GM18520 (cell line): Measurements from ENCODE around the gene CARD6.
"Not testable (repeated sequence)": the region's sequence is repeated elsewhere in the genome, so short reads cannot be mapped to it uniquely, and the experiment has no call there.

Experiments
- ATAC-seq: cut with Tn5 transposase; IDR thresholded peaks from one replicate; pipeline ENCODE4 v1.9.1; 2021; ENCODE audit not compliant: unreplicated experiment

The CARD6 gene

DNA sequence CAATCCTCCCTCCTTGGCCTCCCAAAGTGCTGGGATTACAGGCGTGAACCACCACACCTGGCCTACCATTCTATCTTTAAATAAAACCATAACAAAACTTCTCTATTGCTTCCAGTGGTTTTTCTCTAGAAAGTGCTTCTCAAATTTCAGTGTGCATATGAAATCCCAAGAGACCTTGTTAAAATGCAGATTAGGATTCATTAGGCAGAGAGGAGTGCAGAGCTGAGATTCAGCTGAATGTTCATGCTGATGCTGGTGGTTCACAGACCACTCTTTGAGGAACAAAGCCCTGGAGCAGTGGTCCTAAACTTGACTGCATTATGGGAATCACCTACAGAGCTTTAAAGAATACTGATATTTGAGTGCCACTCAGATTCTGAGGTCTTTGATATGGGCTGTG, 28.2 kb downstream of the CARD6 start:
- no peak for ATAC-seq

DNA sequence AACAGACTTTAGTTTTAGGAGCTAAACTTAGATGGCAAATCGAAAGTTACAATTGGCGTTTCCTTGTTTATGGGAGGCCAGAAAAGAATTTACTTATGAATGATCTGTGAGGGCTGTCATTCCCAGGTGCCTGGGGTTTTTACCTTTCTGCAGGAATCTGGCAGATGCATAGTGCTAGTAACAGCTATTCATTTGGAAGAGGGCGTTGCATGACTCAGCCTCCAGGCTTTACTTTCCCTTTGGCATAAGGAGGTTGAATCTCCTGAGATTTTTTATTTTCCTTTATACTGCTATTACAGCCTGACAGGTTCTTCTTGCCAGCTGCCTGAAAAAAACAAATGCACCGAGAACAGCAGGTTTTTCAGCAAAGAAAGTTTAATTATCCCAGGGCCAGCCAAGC, 30.0 kb downstream of the CARD6 start:
- ATAC-seq = no peak

DNA sequence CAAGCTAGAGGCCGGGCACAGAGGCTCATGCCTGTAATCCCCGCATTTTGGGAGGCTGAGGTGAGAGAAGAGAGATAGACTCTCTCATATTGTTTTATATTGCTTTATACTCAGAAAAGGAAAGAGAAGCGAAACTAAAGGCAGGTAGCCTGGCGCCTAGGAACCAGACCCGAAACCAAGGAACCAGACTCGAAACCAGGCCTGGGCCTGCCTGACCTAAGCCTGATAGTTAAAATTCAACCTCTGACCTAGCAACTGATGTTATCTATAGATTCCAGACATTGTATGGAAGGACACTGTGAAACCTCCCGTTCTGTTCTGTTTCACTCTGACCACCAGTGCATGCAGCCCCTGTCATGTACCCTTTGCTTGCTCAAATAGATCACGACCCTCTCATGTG, 31.1 kb downstream of the CARD6 start:
- not testable (repeated sequence) for ATAC-seq

DNA sequence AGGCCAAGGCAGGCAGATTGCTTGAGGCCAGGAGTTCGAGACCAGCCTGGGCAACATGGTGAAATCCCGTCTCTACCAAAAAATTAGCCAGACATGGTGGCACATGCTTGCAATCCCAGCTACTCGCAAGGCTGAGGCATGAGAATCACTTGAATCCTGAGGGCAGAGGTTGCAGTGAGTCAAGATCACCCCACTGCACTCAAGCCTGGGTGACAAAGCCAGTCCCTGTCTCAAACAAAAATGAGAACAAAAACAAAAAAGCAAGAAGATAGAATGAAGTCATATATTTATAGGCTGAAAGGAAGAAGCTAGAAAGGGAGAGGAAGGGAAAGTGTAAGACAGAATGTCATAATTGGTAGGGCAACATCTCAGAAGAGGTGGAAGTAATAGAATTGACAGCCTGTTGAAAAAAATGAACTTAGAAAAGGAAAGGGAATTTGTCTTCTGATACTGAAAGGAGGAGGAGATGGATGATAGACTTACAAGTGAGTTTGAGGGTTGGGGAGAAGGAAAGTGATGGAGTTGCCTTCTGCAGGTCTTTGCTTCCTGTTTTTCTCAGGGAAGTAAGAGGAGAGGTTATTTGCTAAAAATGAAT, 32.2 kb downstream of the CARD6 start:
- no peak for ATAC-seq

DNA sequence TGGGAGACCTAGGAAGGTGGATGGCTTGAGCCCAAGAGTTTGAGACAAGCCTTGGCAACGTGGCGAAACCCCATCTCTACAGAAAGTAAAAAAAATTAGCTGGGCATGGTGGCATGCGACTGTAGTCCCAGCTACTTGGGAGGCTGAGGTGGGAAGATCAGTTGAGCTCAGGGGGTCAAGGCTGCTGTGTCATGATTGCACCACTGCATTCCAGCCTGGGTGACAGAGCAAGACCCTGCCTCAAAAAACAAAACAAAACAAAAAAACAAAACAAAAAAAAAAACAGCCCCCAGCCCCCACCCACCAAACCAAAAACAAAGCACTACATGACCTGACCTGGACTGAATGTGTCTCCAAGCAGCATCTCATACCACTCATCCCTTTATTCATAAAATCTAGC, 34.8 kb downstream of the CARD6 start:
- no peak for ATAC-seq

DNA sequence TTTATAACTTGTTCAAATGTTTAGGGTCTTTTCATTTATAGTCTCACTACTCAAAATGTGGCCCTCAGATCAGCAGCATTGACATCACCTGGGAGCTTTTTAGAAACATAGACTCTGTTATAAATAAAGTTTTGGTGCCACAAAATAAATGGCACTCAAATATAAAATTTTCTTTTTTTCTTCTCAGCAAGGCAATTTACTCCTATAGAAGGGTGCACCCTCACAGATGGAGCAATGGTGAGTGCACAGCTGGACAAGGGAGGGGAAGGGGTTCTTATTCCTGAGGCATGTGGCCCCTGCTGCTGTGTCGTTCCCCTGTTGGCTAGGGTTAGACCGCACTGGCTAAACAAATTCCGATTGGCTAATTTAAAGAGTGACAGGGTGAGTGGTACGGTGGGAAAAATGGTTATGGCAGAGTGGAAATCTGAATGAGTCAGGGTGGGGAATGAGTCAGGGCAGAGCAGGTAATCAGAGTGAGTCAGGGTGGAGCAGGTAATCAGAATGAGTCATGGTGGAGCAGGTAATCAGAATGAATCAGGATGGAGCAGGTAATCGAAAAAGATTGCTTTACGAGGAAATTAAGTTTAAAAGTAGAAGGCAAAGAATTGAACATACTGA, 36.3 kb downstream of the CARD6 start:
- no peak for ATAC-seq

DNA sequence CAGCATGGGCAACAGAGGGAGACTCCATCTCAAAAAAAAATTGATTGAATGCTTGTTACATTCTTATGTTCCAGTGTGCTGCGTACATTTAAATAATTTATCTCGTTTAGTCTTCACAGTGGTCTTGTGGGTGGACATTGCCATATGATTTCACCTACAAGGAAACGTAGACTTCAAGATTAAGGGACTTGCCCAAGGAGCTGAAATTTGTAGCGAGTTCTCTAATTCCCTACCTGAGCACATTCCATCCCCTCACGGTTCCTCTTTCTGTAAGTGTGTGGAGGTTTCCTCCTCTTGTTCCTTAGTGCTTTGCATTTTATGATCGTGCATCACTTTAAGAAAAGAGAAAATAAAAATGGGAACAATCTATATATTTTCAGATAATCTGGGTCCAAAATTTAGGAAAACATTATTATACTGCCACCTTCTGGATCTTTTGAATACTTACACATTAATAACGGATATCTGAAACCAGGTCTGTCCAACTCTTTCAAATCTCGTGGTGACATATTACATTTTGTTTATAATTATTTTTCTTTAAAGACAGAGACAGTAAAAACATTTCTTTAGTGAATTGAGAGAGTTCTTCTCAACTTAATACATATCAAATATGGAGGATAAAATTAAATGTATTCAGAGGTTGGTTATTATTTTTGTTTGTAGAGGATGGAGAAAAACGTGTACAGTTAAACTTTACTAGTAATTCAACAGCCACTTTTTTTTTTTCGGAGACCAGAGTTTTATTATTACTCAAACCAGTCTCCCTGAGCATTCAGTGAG, 38.2 kb downstream of the CARD6 start:
- no peak for ATAC-seq

DNA sequence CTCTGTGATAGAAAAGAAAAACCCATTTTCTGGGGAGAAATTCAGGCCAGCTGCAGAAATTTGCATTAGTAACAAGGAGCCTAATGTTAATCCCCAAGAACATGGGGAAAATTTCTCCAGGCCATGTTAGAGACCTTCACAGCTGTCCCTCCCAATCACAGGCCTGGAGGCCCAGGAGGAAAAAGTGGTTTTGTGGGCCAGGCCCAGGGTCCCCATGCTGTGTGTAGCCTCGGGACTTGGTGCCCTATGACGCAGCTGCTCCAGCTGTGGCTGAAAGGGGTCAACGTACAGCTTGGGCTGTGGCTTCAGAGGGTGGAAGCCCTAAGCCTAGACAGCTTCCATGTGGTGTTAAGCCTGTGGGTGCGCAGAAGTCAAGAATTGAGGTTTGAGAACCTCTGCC, 41.1 kb downstream of the CARD6 start:
- ATAC-seq = no peak

DNA sequence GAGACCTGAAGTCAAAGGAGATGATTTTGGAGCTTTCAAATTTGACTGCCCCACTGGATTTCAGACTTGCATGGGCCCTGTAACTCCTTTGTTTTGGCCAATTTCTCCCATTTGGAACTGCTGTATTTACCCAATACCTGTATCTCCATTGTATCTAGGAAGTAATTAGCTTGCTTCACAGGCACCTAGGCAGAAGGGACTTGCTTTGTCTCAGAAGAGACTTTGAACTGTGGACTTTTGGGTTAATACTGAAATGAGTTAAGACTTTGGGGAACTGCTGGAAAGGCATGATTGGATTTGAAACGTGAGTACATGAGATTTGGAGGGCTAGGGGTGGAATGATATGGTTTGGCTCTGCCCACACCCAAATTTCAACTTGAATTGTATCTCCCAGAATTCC, 41.9 kb downstream of the CARD6 start:
- ATAC-seq = not testable (repeated sequence)

DNA sequence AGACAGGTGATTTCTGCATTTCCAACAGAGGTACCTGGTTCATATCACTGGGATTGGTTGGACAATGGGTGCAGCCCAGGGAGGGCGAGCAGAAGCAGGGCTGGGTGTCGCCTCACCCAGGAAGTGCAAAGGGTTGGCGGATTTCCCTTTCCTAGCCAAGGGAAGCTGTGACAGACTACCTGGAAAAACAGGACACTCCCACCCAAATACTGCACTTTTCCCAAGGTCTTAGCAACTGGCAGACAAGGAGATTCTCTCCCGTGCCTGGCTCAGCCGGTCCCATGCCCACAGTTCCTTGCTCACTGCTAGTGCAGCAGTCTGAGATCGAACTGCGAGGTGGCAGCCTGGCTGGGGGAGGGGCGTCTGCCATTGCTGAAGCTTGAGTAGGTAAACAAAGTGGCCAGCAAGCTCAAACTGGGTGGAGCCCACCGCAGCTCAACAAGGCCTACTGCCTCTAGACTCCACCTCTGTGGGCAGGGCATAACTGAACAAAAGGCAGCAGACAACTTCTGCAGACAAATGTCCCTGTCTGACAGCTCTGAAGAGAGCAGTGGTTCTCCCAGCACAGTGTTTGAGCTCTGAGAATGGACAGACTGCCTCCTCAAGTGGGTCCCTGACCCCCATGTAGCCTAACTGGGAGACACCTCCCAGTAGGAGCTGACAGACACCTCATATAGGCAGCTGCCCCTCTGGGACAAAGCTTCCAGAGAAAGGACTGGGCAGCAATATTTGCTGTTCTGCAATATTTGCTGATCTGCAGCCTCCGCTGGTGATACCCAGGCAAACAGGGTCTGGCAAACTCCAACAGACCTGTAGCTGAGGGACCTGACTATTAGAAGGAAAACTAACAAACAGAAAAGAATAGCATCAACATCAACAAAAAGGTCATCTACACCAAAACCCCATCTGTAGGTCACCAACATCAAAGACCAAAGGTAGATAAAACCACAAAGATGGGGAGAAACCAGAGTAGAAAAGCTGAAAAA, 54.6 kb downstream of the CARD6 start:
- ATAC-seq = not testable (repeated sequence)

DNA sequence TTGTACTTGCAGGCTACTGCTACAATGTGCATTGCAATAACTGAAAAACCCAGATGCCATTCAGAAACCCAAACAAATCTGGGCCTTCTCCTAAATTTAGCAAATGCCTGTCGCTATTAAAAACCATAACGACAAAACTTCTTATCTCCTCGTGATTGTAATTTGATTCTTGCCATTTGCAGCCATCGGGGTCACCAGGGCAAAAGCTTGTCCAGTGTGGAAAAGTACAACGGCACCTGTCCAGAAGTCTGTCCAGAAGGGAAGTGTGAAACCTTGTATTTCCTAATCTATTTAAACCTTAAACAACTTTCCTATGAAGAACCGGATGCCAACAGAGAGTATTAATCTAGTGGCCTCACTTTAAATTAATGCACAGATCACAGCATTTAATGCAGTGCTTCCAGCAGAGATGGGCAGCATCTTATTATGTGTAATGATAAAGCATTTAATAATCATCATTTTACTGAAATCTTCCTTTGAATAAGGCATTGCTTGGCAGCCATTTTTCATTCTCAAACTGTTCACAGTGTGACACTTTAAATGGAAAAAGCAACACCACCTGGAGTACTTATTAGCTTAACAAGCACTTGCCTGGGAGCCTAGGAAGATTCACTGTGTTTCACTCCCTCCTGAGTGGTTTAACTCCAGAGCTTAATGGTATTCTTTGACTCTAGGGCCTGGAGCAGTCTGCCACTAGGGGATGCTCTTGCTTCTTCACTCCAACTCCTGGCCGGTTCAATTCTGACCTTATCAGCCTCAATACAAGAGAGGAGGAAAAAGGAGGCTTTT, 63.2 kb downstream of the CARD6 start:
- ATAC-seq = peak; percentile 81

DNA sequence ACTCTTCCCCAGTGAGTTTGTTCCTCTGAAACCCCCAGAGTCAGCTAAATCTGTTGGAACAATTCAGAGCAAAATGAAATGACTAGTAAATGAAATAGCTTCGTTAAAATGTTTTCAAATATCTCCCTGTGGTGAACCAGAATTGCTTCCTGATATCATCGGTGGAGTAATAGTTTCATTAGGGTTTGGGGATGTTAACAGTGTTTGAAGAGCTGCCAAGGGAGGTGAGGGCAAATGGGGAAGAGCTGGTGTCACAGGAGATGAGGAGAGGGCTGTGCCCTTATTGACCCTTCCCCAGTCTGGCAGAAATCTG, 63.8 kb downstream of the CARD6 start:
- ATAC-seq = no peak

DNA sequence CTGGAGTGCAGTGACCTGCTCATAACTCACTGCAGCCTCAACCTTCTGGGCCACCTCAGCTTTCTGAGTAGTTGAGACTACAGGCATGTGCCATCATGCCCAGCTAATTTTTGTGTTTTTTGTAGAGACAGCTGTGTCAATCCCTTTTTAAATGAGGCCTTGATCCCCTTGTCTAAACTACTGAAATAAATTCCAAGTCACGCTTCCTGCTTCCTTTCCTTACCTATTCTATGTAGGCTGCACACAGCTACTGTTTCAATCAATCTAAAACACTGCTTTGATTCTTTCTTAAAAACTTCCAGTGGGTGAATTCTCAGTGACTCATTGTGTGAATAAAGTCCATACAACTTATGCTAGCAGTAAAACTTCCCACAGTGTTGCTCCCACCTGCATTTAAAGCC, 65.2 kb downstream of the CARD6 start:
- ATAC-seq = no peak

DNA sequence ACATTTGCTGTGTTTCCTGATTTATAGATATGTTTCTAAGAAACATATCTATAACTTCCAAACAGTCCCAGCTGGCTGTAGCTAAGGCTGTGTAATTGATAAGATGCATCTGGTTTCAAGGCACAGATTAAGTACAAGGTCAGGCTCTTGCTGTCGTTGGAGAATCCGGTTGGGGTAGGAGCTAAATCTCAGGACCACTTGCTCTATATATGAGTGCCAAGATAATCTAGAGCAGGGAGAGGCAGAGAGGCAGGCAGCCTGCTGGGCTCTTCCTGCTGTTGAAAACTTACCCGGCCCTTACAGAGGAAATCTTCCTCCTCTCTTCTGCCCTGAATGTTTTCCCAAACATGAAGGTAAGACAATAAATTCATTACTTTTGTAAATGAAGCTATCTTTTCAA, 68.1 kb downstream of the CARD6 start, which contains the start of gene C7:
Gene C7 (plus strand): TSS at position 234 of the 400 bp plus-strand sequence. CDS start 114 bp downstream, at position 348.
- ATAC-seq = no peak

DNA sequence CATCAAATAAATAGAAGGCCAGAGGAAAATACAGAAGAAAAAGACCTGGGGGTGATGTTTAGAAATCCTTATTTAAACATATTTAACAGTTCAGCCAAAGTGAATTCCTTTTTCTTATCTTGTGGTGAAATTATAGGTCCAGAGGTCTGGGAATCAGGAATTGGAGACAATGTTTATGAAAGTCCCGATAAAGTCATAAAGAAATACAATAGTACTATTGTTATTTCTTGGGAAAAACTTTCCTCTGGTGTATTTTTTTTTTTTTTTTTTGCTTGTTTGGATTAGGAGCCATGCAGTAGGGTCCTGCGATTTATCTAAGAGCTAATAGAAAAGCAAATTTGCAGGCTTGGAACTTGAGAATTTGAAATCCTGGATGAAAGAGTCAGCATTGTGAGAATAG, 68.6 kb downstream of the CARD6 start:
- no peak for ATAC-seq
